ENCODE measurements around the gene SMAD3. TPM values are rescaled to one million over a fixed set of nuclear protein-coding genes. Genes with fewer than 3 reads are reported as not detected.
A peak's percentile ranks its signal among the peaks of the same experiment; 100 is the strongest.
"Not testable (repeated sequence)": the region's sequence is repeated elsewhere in the genome, so short reads cannot be mapped to it uniquely, and the experiment has no call there.

SMAD3 gene
- total RNA-seq, 1 donor from 2014 or later = 28.1 TPM

DNA sequence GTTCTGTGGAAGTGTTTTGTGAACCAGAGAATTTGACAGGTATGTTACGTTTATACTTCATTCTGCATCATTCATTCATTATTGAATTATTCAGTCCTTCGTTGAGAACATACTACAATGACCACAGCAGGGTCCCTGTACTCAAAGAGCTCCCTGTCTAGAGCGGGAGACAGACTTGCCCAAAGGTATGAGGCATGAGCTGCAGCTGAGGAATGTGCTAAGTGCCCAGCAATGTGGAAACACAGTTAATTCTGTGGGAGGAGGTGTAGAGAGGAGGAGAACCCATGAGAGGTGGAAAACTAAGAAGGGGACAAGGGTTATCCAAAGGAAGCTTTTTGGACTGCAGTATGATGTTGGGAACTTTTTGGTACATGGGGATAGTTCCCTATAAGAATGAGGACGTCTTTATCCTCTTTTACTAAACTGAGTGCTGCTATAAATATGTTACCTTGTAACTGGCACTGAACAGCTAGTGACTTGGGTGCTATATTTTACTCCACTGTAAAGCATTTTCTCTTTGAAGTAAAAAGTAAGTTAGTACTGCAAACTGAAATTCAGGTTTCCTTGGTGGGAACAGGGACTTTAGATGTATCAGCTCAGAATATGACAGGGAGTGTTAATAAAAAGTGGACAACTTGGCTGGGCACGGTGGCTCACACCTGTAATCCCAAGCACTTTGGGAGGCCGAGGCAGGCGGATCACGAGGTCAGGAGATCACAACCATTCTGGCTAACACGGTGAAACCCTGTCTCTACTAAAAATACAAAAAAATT lies 5.7 kb downstream of the SMAD3 start:
- H3K4me3 Mint-ChIP-seq (ENCODE audit: low read depth) = no peak overlapping the region
- H3K36me3 Mint-ChIP-seq (ENCODE audit: low read depth) = peaks cover 53% of the 10 kb centered on the region
- H3K9me3 Mint-ChIP-seq = no peaks in the 10 kb centered on the region
- H3K4me1 Mint-ChIP-seq (ENCODE audit: low read depth) = peaks cover 75% of the 10 kb centered on the region
- intact Hi-C loops (cut with micrococcal nuclease) = no loop called here
- H3K27ac Mint-ChIP-seq = peak overlapping the region; percentile 14
- no peak for DNase-seq (ENCODE audit: low spot score)
- no peaks in the 10 kb centered on the region for H3K27me3 Mint-ChIP-seq (ENCODE audit: low read depth)

DNA sequence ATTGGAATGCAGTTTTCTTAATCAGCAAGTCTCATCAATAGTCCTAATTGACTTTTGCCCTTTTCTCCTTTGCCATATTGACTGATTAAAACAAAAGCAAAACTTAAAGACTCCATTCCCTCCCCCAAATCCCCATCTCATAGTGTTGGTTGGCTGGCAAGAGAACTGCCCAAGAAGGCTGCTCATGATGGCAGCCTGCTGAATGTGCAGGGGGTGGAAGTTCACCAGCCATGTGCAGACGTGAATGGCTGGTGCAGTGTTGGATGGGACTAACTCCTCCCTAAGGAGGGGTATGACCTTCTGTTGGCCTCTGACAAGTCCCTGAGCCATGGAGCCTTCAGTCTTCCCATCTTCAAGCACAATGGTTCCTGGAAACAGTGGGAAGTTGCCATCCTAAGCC lies 7.0 kb downstream of the SMAD3 start:
- Mint-ChIP-seq H3K9me3 (no peaks in the 10 kb centered on the region), H3K36me3 (ENCODE audit: low read depth) (peaks cover 63% of the 10 kb centered on the region), H3K4me1 (ENCODE audit: low read depth) (peaks cover 85% of the 10 kb centered on the region), H3K4me3 (ENCODE audit: low read depth) (no peak overlapping the region), H3K27ac (peak overlapping the region; percentile 11), H3K27me3 (ENCODE audit: low read depth) (no peaks in the 10 kb centered on the region)
- intact Hi-C loops (cut with micrococcal nuclease) = no loop called here
- no peak for DNase-seq (ENCODE audit: low spot score)

DNA sequence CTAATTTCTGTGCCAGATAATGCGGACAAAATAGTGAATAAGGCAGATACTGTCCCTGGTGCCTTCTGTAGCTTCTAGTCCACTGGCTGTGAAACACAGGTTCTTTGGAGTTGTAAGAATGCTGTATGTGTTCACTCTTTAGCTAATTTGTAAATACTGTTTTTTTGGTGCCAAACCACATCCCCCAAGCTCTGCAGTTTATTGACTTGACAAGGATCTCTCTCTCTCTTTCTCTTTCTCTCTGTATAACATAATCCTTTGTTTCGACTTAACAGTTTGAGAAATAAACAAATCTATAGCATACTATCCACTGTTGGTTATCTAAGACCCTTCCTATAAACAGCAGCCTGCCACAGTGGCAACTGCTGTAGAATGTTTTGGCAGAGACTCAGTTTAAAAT lies 7.6 kb downstream of the SMAD3 start:
- Mint-ChIP-seq H3K36me3 (ENCODE audit: low read depth) (peaks cover 66% of the 10 kb centered on the region), H3K9me3 (no peaks in the 10 kb centered on the region), H3K4me1 (ENCODE audit: low read depth) (peaks cover 85% of the 10 kb centered on the region), H3K4me3 (ENCODE audit: low read depth) (peak overlapping the region; percentile 44), H3K27ac (peak overlapping the region; percentile 82), H3K27me3 (ENCODE audit: low read depth) (no peaks in the 10 kb centered on the region)
- no peak for DNase-seq (ENCODE audit: low spot score)
- intact Hi-C loops (cut with micrococcal nuclease) = no loop called here

DNA sequence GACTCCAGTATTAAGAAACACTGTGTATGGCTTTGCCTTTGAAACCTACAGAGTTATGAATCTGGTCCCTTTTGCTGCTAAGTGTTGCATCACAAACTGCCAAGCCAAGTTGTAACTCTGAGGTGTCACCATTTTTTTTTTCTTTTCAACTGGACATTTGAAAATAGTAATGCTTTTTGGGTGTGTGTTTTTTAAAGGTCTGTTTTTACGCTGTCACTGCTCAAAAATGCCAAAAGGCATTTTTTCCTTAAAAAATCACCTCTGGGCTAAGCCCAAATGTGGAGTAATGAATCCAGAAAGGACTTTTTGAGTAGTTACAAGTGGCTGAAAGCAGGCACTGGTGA lies 9.5 kb downstream of the SMAD3 start:
- peaks cover 81% of the 10 kb centered on the region for H3K4me1 Mint-ChIP-seq (ENCODE audit: low read depth)
- peak overlapping the region; percentile 90 for H3K27ac Mint-ChIP-seq
- DNase-seq (ENCODE audit: low spot score) = no peak
- no peaks in the 10 kb centered on the region for H3K9me3 Mint-ChIP-seq
- peaks cover 68% of the 10 kb centered on the region for H3K36me3 Mint-ChIP-seq (ENCODE audit: low read depth)
- intact Hi-C loops (cut with micrococcal nuclease) = no loop called here
- peak overlapping the region; percentile 72 for H3K4me3 Mint-ChIP-seq (ENCODE audit: low read depth)
- no peaks in the 10 kb centered on the region for H3K27me3 Mint-ChIP-seq (ENCODE audit: low read depth)

DNA sequence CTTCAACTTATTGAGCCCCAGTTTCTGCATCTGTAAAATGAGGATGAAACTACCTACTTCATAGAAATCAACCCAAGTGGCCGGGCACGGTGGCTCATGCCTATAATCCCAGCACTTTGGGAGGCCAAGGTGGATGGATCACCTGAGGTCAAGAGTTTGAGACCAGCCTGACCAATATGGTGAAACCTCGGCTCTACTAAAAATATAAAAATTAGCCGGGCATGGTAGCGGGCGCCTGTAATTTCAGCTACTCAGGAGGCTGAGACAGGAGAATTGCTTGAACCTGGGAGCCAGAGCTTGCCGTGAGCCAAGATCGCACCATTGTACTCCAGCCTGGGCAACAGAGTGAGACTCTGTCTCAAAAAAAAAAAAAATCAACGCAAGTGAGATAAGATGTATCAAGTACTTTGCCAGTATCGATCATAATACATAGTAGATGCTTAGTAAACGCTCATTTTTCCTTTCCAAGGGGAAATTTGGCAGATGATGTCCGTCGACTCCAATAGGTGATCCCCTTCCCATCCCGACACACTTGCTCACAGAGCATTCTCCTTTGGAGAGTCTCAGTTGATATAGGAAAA lies 10.2 kb downstream of the SMAD3 start:
- Mint-ChIP-seq H3K27ac (peak overlapping the region; percentile 71), H3K36me3 (ENCODE audit: low read depth) (peaks cover 68% of the 10 kb centered on the region), H3K4me1 (ENCODE audit: low read depth) (peaks cover 82% of the 10 kb centered on the region)
- intact Hi-C loops (cut with micrococcal nuclease); H3K27me3 Mint-ChIP-seq (ENCODE audit: low read depth); H3K9me3 Mint-ChIP-seq; DNase-seq (ENCODE audit: low spot score); H3K4me3 Mint-ChIP-seq (ENCODE audit: low read depth): not testable (repeated sequence)

DNA sequence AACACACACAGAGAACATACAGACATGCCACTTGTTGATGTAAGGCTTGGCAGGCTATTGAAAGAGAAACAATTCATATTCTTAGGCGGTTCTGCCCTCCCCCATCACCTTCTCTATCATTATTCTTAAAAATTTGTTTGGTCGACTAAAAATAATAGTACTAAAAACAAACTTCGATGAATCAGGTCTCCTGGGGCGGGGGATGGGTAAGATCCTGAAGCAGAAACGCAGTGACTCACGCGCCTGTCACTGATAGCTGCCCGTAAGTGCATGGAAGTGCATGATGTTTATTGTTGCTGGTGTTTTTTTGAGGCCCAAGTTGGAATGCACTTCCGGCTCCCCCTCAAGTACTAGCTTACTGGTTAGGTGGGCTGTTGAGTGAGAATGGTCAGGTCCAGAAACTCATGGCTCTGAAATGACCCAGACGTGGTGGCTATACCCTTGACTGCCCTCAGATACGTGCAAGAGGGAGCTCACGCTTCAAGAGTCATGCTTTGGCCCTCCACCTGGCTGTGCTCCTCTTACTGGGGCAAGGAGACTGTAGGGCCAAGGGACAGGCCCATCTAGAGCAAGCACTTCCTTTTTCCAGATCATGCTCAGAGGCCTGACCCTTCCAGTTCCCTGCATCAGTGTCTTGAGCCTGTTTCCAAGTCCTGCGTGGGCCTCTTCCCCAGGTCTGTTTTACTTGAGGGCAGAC lies 10.9 kb downstream of the SMAD3 start:
- DNase-seq (ENCODE audit: low spot score) = no peak
- Mint-ChIP-seq H3K4me3 (ENCODE audit: low read depth) (no peak overlapping the region), H3K36me3 (ENCODE audit: low read depth) (peaks cover 68% of the 10 kb centered on the region), H3K4me1 (ENCODE audit: low read depth) (peaks cover 82% of the 10 kb centered on the region), H3K27ac (peak overlapping the region; percentile 71), H3K27me3 (ENCODE audit: low read depth) (no peaks in the 10 kb centered on the region), H3K9me3 (no peaks in the 10 kb centered on the region)
- intact Hi-C loops (cut with micrococcal nuclease) = no loop called here

DNA sequence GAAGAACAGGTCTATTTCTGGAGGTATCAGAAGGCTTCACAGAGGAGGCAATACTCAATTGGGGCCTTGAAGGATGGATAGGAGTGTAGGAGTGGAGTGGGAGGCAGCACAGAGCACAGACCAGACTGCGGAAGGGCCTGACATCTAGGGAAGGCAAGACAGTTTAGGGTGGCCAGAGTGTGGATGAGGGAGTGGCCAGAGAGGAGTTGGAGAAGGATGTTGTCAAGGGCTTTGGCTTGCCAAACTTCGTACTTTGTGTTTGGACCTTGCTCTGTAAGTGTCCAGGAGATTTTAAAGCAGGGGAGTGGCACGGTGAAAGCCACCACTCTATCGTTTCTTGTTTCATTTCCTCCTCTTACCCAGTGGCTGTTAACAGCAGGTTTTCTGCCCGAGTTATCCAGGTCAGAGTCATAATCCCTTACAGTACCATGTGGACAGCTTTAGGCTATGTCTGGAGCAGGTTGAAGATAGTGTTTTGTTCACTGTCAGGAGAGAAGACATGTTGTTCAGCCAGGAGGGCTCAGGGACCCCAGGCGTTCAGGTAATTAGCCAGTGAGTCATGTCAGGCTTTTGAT lies 12.3 kb downstream of the SMAD3 start:
- Mint-ChIP-seq H3K4me1 (ENCODE audit: low read depth) (peaks cover 89% of the 10 kb centered on the region), H3K27ac (peak overlapping the region; percentile 18), H3K27me3 (ENCODE audit: low read depth) (no peaks in the 10 kb centered on the region), H3K4me3 (ENCODE audit: low read depth) (no peak overlapping the region), H3K9me3 (no peaks in the 10 kb centered on the region), H3K36me3 (ENCODE audit: low read depth) (peaks cover 68% of the 10 kb centered on the region)
- no peak for DNase-seq (ENCODE audit: low spot score)
- intact Hi-C loops (cut with micrococcal nuclease) = no loop called here

DNA sequence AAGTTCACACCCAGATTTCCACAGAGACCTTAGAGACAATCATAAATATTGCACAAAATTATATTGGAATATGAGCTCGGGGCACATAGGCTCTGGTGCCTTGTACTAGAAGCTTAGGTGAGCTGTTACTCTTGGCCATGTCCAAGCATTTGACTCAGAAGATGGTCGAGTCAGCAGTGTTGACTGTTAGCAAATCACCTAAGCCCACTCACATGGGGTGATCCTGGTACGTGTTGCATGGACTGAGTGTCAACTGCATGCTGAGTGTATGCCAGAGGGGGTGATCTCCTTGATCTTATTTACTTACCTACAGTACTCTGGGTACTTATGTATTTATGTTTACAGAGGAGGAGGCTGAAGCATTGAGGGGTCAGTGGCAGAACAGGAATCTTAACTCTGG lies 14.0 kb downstream of the SMAD3 start:
- DNase-seq (ENCODE audit: low spot score) = no peak
- peaks cover 88% of the 10 kb centered on the region for H3K4me1 Mint-ChIP-seq (ENCODE audit: low read depth)
- H3K36me3 Mint-ChIP-seq (ENCODE audit: low read depth) = peaks cover 60% of the 10 kb centered on the region
- H3K4me3 Mint-ChIP-seq (ENCODE audit: low read depth) = no peak overlapping the region
- H3K27ac Mint-ChIP-seq = no peak overlapping the region
- H3K9me3 Mint-ChIP-seq = no peaks in the 10 kb centered on the region
- intact Hi-C loops (cut with micrococcal nuclease) = no loop called here
- H3K27me3 Mint-ChIP-seq (ENCODE audit: low read depth) = no peaks in the 10 kb centered on the region

DNA sequence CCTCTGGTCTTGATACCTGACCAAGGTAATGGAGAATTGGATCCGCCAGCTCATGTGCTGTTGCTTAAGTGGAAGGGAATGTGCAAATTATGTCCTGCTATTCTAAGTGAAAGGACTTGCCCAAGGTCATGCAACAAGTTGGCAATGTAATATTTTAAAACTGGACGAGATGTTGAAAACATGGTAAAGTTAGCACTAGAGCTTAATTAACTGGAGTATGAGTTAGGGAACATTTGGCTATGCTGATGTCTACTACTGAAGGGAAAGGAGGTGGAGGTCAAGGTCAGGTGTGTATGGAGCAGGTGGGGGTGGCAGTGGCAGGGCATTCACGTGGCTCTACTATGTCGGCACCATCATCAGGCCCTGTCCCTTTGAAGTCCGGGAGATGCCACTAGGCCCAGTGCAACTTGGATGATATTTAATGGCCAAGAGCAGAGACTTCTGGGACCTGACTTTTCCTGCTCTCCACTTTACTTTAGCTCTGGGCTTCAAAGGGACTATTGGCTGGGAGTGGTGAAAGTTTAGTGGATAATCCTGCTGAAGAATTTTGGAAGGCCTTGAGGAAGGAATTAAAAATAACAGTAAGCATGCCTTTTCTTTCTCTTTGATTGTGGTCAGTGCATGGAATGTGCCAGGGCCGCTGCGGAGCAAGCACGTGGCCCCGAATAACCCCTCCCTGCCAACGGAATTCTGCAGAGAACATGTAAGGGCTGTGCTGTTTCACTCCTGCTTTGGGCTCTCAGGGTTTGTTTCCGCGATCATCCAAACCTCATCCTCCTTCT lies 14.9 kb downstream of the SMAD3 start:
- Mint-ChIP-seq H3K9me3 (no peaks in the 10 kb centered on the region), H3K27ac (peak overlapping the region; percentile 78), H3K4me1 (ENCODE audit: low read depth) (peaks cover 88% of the 10 kb centered on the region), H3K27me3 (ENCODE audit: low read depth) (no peaks in the 10 kb centered on the region), H3K36me3 (ENCODE audit: low read depth) (peaks cover 60% of the 10 kb centered on the region), H3K4me3 (ENCODE audit: low read depth) (no peak overlapping the region)
- intact Hi-C loops (cut with micrococcal nuclease) = loop anchor here (2.0 kb wide), 1 partner anchor 42 kb away; no protein-coding TSS in a partner anchor
- DNase-seq (ENCODE audit: low spot score) = no peak

DNA sequence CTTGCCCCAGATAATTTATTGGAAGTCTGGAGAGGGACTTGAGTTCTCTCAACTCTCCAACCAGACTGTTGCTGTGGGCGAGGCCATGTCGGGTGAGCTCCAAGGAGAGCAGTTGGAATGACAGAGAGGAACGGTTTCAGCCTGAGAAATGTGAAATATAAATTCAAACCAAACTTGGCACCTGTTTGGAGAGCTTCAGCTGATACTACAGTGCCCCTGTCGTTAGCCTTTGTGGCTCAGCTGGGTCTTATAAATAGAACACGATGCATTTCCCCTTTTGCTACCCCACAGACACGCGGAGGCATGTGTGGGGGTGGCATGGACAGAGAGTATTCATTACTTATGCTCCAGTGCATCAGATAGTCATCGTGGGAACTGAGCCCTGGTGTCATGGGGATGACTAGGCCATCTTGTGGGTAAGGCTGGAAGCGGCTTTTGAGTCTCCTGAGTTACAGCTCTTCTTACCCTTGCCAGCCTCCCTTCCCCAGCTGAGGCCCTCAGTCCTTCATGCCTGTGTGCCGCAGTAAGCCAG lies 15.6 kb downstream of the SMAD3 start:
- Mint-ChIP-seq H3K36me3 (ENCODE audit: low read depth) (peaks cover 58% of the 10 kb centered on the region), H3K27ac (peak overlapping the region; percentile 78), H3K9me3 (no peaks in the 10 kb centered on the region), H3K27me3 (ENCODE audit: low read depth) (no peaks in the 10 kb centered on the region), H3K4me1 (ENCODE audit: low read depth) (peaks cover 91% of the 10 kb centered on the region), H3K4me3 (ENCODE audit: low read depth) (no peak overlapping the region)
- no peak for DNase-seq (ENCODE audit: low spot score)
- intact Hi-C loops (cut with micrococcal nuclease) = loop anchor here (1.0 to 2.0 kb wide), 2 partner anchors 13 to 42 kb away; no protein-coding TSS in a partner anchor

DNA sequence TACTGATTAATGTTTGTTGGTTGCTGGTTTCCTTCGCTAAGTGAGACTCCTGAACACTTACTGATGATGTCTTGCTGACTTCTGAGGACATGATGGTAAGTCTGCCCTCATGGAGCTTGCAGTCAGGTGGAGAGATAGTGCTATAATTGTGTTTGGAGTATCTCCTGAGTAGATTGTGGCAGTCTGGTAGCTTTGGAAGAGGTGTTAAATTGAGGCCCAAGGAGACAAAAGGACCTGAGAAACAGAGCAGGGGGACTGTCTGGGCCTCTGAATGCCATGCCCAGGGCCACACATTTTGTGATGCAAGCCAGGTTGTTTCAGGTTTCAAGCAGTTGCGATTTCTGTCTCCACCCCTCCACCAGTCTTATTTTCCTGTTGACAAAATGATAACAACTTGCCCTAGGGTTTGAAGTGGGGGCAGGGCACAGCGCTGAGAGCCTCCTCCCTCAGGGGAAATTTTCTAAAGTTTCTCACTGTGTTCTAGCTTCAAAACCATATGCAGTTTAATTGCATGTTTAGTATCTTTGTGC lies 16.7 kb downstream of the SMAD3 start:
- peak; percentile 76 for DNase-seq (ENCODE audit: low spot score)
- H3K27me3 Mint-ChIP-seq (ENCODE audit: low read depth) = no peaks in the 10 kb centered on the region
- no peak overlapping the region for H3K4me3 Mint-ChIP-seq (ENCODE audit: low read depth)
- H3K36me3 Mint-ChIP-seq (ENCODE audit: low read depth) = peaks cover 53% of the 10 kb centered on the region
- peak overlapping the region; percentile 84 for H3K27ac Mint-ChIP-seq
- H3K4me1 Mint-ChIP-seq (ENCODE audit: low read depth) = peaks cover 91% of the 10 kb centered on the region
- no peaks in the 10 kb centered on the region for H3K9me3 Mint-ChIP-seq
- intact Hi-C loops (cut with micrococcal nuclease) = loop anchor here (1.0 kb wide), 3 partner anchors 9 to 225 kb away; no protein-coding TSS in a partner anchor

Data from activated T-helper 2 cell treated with anti-CD3 and anti-CD28 coated beads, Interferon-gamma antibody, Interleukin-2, Interleukin-4, amounts not matched to agents 10 μg/mL and 5 μg/mL and 100 μg/mL, durations not matched to agents 14 hours and 24 hours and 36 hours (primary cell).